Activated T-cell treated with anti-CD3 and anti-CD28 coated beads for 4 hours (primary cell): ENCODE data around the gene IL11.

Experiments used
- DNase-seq: peaks from one replicate; pipeline ENCODE4 v3.0.0-alpha.2; 2020

Gene IL11

GRCh38 chr19:55390461-55390880 lies 20.2 kb upstream of the IL11 start:
- DNase-seq: no peak

- no peak for DNase-seq
These were observed 19.4 kb upstream of the IL11 start for GRCh38 chr19:55389386-55390317.

- no peak for DNase-seq
These were observed 17.7 kb upstream of the IL11 start for GRCh38 chr19:55387736-55388497.

GRCh38 chr19:55386493-55386971 lies 16.3 kb upstream of the IL11 start:
- no peak for DNase-seq

GRCh38 chr19:55385724-55386492 lies 15.6 kb upstream of the IL11 start, which contains the start of gene RPL28:
TSS of gene RPL28 (plus strand) at chr19:55385932. CDS start at chr19:55386358, 426 bp downstream.
- peak; percentile 97 for DNase-seq

GRCh38 chr19:55384920-55385723 lies 14.9 kb upstream of the IL11 start:
- DNase-seq: peak; percentile 92

- DNase-seq: no peak
These were observed 14.1 kb upstream of the IL11 start, which contains the start of gene TMEM238 for GRCh38 chr19:55384131-55384919. TSS of gene TMEM238 (minus strand) at chr19:55384292. CDS start at chr19:55384259, 33 bp downstream.

GRCh38 chr19:55383279-55384130 lies 13.2 kb upstream of the IL11 start:
- no peak for DNase-seq

- no peak for DNase-seq
These were observed 12.3 kb upstream of the IL11 start for GRCh38 chr19:55382522-55383054.

- DNase-seq: no peak
These were observed 11.8 kb upstream of the IL11 start for GRCh38 chr19:55382013-55382412.

- DNase-seq: no peak
These were observed 8.9 kb upstream of the IL11 start for GRCh38 chr19:55379174-55379573.

- no peak for DNase-seq
These were observed 7.3 kb upstream of the IL11 start for GRCh38 chr19:55377356-55378131.

- DNase-seq: no peak
These were observed 6.1 kb upstream of the IL11 start, which contains the start of gene TMEM190 for GRCh38 chr19:55376241-55376933. TSS of gene TMEM190 (plus strand) at chr19:55376826. CDS start at chr19:55376854, 28 bp downstream.

GRCh38 chr19:55373993-55374757 lies 3.9 kb upstream of the IL11 start:
- no peak for DNase-seq

GRCh38 chr19:55373306-55373992 lies 3.2 kb upstream of the IL11 start:
- DNase-seq: no peak

- DNase-seq: no peak
These were observed 2.2 kb upstream of the IL11 start for GRCh38 chr19:55372316-55373081.
